Type B pancreatic cell (in vitro differentiated cells): ENCODE measurements around the gene EXTL1. TPM values are rescaled to one million over a fixed set of nuclear protein-coding genes. Genes with fewer than 3 reads are reported as not detected.

Experiments
- DNase-seq: peaks from one replicate; pipeline ENCODE4 v3.0.0; 2021; ENCODE audit warnings: mixed read lengths; ENCODE audit not compliant: unreplicated experiment; ENCODE audit errors: extremely low spot score
- H3K27ac Mint-ChIP-seq: 2 replicates; pipeline ENCODE4 v1.8.0; 2021; ENCODE audit warnings: mild to moderate bottlenecking, mixed read lengths
- H3K27me3 Mint-ChIP-seq: 2 replicates; pipeline ENCODE4 v1.8.0; 2021; ENCODE audit warnings: mixed read lengths
- H3K36me3 Mint-ChIP-seq: 2 replicates; pipeline ENCODE4 v1.8.0; 2021; ENCODE audit warnings: mixed read lengths
- H3K4me1 Mint-ChIP-seq: one replicate; pipeline ENCODE4 v1.8.0; 2021; ENCODE audit warnings: mixed read lengths; ENCODE audit not compliant: unreplicated experiment
- H3K4me3 Mint-ChIP-seq: 2 replicates; pipeline ENCODE4 v1.8.0; 2021; ENCODE audit warnings: mild to moderate bottlenecking, mixed read lengths
- H3K9me3 Mint-ChIP-seq: 2 replicates; pipeline ENCODE4 v1.8.0; 2021; ENCODE audit warnings: mixed read lengths
- total RNA-seq: library from RNA; stranded (reverse); gene quantifications from 2 replicates; pipeline ENCODE4 v1.2.1, GENCODE V29; 2021; ENCODE audit warnings: low replicate concordance
- TF ChIP-seq, protein P1 (sequence below): fragments of 200-600 bp; sonication (generic); conservative IDR thresholded peaks from 2 replicates; pipeline ENCODE4 v1.5.0; 2021; ENCODE audit warnings: antibody characterized with exemption, mild to moderate bottlenecking

Gene EXTL1
- total RNA-seq, 1 donor from 2014 or later = 4.2 TPM

DNA sequence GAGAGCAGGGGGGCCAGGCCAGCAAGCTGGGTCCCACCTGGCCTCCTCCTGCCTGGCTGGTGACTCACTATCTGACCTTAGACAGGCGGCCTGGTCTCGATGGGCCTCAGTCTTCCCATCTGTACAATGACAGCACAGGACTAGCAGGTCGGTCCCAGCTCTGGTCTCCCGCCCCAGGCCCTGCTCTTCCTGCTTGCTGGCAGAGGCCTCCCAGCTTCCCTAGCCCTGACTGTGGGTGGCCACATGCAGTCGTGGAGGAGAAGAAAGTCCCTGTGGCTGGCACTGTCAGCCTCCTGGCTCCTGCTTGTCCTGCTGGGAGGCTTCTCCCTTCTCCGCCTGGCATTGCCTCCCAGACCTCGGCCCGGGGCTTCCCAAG lies 817 bp downstream of the EXTL1 start:
- Mint-ChIP-seq H3K27me3 (no peaks in the 10 kb centered on the region), H3K9me3 (no peaks in the 10 kb centered on the region), H3K36me3 (no peaks in the 10 kb centered on the region), H3K4me3 (no peak overlapping the region), H3K4me1 (peaks cover 32% of the 10 kb centered on the region), H3K27ac (no peak overlapping the region)
- TF ChIP-seq, protein P1, sequence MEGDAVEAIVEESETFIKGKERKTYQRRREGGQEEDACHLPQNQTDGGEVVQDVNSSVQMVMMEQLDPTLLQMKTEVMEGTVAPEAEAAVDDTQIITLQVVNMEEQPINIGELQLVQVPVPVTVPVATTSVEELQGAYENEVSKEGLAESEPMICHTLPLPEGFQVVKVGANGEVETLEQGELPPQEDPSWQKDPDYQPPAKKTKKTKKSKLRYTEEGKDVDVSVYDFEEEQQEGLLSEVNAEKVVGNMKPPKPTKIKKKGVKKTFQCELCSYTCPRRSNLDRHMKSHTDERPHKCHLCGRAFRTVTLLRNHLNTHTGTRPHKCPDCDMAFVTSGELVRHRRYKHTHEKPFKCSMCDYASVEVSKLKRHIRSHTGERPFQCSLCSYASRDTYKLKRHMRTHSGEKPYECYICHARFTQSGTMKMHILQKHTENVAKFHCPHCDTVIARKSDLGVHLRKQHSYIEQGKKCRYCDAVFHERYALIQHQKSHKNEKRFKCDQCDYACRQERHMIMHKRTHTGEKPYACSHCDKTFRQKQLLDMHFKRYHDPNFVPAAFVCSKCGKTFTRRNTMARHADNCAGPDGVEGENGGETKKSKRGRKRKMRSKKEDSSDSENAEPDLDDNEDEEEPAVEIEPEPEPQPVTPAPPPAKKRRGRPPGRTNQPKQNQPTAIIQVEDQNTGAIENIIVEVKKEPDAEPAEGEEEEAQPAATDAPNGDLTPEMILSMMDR = no peak
- DNase-seq = no peak

DNA sequence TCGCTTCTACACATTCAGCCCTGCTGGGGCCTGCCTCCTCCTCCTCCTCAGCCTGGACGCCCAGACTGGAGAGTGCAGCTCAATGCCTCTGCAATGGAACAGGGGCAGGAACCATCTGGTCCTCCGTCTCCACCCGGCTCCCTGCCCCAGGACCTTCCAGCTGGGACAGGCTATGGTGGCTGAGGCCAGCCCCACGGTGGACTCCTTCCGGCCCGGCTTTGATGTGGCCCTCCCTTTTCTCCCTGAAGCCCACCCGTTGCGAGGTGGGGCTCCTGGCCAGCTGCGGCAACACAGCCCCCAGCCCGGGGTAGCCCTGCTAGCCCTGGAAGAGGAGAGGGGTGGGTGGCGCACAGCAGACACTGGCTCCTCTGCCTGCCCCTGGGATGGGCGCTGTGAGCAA lies 1.4 kb downstream of the EXTL1 start:
- no peak overlapping the region for H3K4me3 Mint-ChIP-seq
- DNase-seq = no peak
- H3K27me3 Mint-ChIP-seq = no peaks in the 10 kb centered on the region
- no peaks in the 10 kb centered on the region for H3K9me3 Mint-ChIP-seq
- TF ChIP-seq, protein P1 = no peak
- no peaks in the 10 kb centered on the region for H3K36me3 Mint-ChIP-seq
- no peak overlapping the region for H3K27ac Mint-ChIP-seq
- peaks cover 36% of the 10 kb centered on the region for H3K4me1 Mint-ChIP-seq

DNA sequence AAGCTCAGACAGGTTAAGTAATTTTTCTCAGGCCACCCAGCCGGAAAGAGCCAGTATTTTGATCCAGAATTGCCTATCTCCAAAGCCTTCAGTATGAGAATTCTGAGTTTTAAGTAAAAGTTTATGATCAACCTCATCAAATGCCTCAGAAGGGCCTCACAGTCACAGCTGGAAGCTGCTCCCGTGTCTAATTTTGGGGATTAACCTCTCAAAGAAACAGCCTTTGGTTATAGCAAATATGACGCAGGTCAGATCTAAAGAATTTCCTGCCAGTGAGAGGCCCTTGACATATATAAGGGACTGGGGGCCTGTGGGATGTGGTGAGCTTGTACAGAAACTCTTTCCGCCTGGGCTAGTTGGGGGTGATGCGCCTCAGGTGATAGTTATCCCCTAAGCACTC lies 2.3 kb downstream of the EXTL1 start:
- no peak for DNase-seq
- Mint-ChIP-seq H3K4me3 (no peak overlapping the region), H3K27ac (no peak overlapping the region), H3K4me1 (peaks cover 29% of the 10 kb centered on the region), H3K36me3 (no peaks in the 10 kb centered on the region), H3K9me3 (no peaks in the 10 kb centered on the region), H3K27me3 (no peaks in the 10 kb centered on the region)
- TF ChIP-seq, protein P1 = no peak

DNA sequence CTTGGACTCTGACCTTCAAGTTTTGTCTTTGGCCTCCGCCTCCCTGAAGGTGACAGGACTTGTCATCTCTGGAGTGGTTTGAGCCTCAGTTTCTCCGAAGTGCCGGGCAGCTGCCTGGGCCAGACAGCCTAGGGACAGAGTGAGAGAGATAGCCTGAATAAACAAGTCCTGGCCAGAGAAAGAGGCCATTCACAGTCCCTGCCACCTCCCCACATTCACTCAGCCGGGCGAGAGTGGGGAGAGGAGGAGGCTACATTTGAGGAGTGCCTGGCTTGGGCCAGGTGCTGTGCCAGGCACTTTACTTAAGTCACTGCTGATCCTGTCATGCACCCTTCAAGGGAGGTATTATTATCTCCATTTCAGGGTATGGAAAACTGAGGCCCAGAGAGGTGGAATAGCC lies 3.5 kb downstream of the EXTL1 start:
- Mint-ChIP-seq H3K9me3 (no peaks in the 10 kb centered on the region), H3K36me3 (no peaks in the 10 kb centered on the region), H3K27ac (no peak overlapping the region), H3K4me3 (no peak overlapping the region), H3K27me3 (no peaks in the 10 kb centered on the region), H3K4me1 (peaks cover 19% of the 10 kb centered on the region)
- TF ChIP-seq, protein P1 = no peak
- DNase-seq = no peak

DNA sequence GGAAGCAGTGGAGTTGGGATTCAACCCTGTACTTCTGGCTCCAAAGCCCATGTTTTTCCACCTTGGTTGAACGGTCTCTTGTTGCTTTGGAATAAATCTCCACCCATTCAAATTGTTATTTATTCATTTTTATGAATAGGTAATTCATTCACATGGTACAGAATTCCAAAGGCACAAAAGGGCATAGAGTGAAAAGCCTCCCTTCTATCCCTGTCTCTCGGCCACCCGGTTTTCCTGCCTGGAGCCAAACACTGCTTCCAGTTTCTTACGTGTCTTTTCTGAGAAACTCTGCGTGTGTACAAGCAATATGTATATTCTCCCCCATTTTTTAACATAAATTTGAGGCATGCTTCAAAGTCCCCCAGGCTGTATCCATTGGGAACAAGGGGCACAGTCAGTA lies 3.9 kb downstream of the EXTL1 start:
- H3K27ac Mint-ChIP-seq = no peak overlapping the region
- no peaks in the 10 kb centered on the region for H3K36me3 Mint-ChIP-seq
- H3K27me3 Mint-ChIP-seq = no peaks in the 10 kb centered on the region
- TF ChIP-seq, protein P1 = no peak
- H3K4me1 Mint-ChIP-seq = peaks cover 15% of the 10 kb centered on the region
- H3K4me3 Mint-ChIP-seq = no peak overlapping the region
- no peak for DNase-seq
- no peaks in the 10 kb centered on the region for H3K9me3 Mint-ChIP-seq
